Lower leg skin (tissue), 3 donors: ENCODE measurements around the gene PDLIM7.

Source experiments
- POLR2A ChIP-seq, 2 donors: fragments of 450-650 bp; IDR thresholded peaks; one replicate each; pipeline ENCODE4 v1.6.1; 2016 to 2017; ENCODE audit warnings: antibody characterized with exemption in 2 of 2, mild to moderate bottlenecking in 1 of 2, moderate library complexity in 1 of 2
- TF ChIP-seq, protein P1 (sequence below), 3 donors: fragments of 450-650 bp; IDR thresholded peaks; one replicate each; pipeline ENCODE4 v1.5.1; 2016; ENCODE audit warnings: antibody characterized with exemption in 3 of 3, mild to moderate bottlenecking in 3 of 3, moderate library complexity in 2 of 3

DNA sequence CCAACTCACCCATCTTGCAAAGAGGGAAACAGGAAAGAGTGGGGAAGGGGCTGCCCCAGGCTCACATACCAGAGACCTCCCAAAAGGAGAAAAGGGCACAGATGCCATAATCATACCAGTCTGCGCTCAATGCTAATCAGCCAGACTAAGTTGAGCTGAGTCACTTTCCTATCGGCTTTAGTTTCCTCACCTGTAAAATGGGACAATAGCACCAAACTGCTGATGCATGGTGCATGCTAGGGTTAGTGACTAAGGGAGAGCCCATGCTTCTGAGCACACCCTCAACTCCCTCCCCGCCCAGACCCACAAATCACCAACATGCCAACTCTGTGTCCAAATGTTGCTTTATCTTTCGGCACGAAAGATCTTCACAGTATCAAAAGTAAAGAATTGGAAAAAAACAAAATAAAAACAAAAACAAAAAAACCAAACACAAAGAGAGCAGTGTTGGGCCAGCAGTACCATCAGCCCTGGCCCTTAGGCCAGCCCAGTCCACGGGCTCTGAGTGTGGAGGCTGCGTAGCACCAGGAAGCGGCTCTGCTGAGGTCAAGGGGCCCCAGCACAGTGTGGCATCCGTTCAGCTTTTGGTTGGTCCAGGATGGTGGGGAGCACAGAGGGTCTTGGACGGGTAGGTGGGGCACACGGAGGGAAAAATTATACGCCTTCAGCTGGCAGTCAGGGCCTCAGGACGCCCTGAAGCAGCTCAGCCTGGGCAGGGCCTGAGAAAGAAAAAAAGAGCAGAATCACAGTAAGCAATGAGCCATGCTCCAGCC is 22.2 kb upstream of the PDLIM7 start:
- no peak for TF ChIP-seq POLR2A (IDR thresholded peaks at IDR 0.05)
- TF ChIP-seq, protein P1, sequence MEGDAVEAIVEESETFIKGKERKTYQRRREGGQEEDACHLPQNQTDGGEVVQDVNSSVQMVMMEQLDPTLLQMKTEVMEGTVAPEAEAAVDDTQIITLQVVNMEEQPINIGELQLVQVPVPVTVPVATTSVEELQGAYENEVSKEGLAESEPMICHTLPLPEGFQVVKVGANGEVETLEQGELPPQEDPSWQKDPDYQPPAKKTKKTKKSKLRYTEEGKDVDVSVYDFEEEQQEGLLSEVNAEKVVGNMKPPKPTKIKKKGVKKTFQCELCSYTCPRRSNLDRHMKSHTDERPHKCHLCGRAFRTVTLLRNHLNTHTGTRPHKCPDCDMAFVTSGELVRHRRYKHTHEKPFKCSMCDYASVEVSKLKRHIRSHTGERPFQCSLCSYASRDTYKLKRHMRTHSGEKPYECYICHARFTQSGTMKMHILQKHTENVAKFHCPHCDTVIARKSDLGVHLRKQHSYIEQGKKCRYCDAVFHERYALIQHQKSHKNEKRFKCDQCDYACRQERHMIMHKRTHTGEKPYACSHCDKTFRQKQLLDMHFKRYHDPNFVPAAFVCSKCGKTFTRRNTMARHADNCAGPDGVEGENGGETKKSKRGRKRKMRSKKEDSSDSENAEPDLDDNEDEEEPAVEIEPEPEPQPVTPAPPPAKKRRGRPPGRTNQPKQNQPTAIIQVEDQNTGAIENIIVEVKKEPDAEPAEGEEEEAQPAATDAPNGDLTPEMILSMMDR (IDR thresholded peaks at IDR 0.05) = no peak
